Measurements from ENCODE around the gene GDAP1L1.
"Not testable (repeated sequence)": the region's sequence is repeated elsewhere in the genome, so short reads cannot be mapped to it uniquely, and the experiment has no call there.

Gene GDAP1L1

DNA sequence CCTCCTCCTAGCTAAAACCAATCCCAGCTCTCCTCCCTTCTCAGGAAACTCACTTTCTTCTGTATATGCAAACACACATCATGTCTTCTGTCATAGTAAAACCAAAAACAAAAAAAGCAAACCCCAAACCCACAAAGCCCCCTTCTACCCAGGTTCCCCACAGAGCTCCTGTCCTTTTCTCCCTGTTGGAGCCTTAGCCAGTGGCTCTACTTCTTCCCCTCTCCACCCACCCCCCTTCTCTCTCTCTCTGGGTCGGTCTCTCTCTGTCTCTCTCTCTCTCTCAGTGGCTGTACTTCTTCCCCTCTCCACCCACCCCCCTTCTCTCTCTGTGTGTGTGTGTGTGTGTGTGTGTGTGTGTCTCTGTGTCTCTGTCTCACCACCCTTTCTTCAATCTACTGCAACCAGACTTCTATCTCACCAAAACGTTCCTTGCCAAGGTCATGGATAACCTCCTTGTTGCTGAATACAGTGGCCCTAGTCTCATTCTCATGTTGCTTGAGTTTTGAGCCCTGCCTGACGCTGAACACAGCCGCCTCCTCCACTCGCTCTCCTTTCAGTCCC, 27.9 kb upstream of the GDAP1L1 start:
- DNase-seq: no peak

GRCh38 chr20:44219791-44220190, 27.3 kb upstream of the GDAP1L1 start:
- DNase-seq: no peak

DNA sequence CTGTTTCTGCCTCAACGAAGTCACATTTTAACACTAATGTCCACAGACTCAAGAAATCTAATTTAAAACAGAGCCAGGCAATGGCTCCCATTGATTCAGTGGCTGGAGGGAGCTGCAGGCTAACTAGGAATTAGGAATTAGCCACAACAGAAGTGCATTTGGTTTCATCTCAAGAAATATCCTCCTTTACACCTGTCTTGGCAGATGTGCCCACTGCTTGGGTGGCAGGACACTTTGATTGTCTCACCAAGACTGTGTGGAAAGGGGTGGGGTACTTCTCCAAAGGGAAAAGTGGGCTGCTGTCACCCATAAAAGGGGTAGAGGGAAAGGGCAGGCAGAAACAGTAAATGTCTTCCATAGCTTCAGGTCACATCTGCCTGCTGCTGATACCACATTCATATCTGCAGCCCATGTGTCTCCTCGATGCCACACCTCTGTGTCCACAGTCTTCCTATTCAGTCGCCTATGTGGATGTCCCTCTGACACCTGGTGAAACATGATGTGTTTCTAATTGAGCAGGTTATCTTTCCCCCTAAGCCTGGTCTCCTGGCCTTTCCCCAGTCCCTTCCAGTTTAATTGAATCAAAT, 25.6 kb upstream of the GDAP1L1 start:
- no peak for DNase-seq

DNA sequence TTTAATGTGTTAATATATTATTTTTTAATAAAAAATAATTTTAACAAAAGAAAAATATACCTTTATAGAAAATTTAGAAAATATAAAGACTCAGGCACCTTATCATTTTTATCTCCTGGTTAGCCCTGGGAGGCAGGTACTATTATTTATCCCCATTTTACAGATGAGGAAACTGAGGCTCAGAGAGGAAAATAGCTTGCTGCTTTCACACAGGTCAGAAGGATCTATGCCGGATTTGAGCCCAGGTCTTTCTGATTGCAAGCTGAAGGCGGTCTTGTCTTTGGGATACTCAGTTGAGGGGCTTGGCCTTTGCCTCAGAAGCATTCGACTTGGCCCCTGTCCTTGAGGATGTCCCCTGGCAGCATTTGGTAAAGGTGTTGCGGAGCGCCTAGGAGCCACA, 25.1 kb upstream of the GDAP1L1 start:
- no peak for DNase-seq

GRCh38 chr20:44222633-44223368, 24.3 kb upstream of the GDAP1L1 start:
- no peak for DNase-seq

DNA sequence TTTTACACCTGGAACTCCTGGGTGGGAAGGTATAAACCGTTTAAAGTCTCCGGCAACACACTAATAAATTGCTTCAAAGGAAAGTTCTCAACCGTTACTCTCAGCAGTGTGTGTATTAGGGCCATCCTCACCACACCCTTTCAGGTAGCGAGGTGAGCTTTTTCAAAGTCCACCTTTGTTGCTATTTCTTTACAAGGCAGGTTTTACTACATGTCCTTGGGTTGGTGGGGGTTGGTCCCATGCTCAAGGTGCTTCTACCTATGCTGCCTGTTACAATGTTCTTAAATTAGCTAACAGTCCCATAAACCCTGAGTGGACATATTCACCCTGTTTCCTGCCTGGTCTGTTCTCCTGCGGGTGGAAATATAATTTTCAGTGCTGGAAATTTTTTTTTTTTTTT, 23.4 kb upstream of the GDAP1L1 start:
- no peak for DNase-seq

DNA sequence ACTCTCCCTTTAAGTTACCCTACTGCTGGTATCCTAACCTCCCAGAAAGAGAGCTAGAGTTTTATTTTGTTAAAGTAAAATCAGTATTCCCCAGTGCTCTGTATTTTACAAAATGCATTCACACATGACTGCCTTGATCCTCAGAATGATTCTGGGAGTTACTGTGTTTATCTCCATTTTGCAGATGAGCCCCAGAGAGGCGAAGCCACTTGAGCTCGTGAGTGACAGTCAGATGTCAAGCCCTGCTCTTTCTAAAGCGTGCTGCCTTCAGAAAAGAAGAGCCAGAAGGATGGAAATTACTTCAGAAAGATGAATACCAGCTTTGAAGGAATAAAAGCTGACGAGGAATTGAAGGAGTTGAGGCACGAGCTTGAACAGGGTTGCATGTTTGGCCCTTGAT, 22.5 kb upstream of the GDAP1L1 start:
- DNase-seq: no peak

DNA sequence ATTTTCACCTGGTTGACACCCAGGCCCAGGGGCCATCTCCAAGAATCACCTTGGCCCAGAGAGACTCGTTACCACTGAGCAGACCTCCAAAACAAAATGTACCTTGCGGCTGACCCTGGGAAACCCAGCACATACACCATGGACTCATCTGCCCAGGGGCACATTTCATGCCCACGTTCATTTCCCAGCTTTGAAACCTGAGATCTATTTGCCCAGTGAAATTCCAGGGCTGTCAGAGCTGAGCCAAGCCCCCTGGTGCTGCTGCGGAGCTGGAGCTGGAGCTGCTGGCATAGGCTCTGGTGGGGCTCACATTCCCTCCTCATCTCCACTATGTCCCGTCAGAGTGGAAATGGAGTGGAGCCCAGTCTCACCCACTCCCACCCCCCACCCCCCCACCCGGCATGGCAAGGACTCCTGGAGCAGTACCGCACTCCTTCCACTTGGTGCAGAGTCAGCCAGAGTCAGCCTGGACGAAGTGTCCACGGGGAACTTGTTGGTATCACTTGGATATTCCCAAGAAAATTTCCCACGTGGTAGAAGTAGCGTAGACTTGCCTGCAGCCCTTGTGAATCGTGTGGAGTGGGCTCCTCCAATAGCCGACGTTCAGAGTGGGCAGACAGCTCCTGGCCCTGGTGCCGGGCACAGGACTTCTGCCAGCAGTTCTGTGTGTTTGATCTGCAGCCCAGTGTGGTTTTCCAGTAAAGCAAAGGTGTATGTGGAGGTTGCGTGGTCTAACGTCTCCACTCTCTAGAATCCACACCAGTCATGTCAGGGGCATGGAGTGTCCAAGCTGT, 18.4 kb upstream of the GDAP1L1 start:
- no peak for DNase-seq

GRCh38 chr20:44231193-44231592, 15.9 kb upstream of the GDAP1L1 start:
- DNase-seq: no peak

- DNase-seq: no peak
Observed at GRCh38 chr20:44231713-44232468, 15.2 kb upstream of the GDAP1L1 start.

- DNase-seq: not testable (repeated sequence)
Observed at GRCh38 chr20:44232469-44232856, 14.6 kb upstream of the GDAP1L1 start.

DNA sequence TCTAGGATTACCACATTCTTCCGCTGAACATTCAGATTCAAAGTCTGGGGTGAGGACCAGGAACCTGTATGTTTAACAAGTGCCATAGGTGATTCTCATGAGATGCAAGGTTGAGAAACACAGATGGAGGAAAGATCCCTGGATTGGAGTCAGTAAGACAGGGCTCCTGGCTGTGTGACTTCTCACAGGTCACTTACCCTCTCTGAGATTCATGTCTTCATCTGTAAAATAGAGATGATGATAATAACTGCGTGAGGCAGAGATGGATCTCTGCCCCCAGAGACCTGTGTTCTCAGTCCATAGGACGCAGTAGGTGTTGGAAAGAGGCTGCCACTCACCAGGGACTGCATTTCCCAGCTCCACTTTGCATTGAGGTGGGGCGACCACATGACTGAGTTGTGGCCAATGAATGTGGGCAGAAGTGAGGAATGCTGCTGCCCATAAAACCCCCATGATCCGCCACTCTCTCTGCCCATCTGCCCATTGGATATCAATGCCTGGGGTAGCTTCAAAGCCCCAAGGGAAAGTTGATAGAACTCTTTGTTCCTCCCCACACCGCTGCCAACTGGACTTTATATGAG, 13.6 kb upstream of the GDAP1L1 start:
- no peak for DNase-seq

- DNase-seq: no peak
Observed at GRCh38 chr20:44234566-44235317, 12.4 kb upstream of the GDAP1L1 start.

GRCh38 chr20:44235702-44236101, 11.4 kb upstream of the GDAP1L1 start:
- DNase-seq: no peak

DNA sequence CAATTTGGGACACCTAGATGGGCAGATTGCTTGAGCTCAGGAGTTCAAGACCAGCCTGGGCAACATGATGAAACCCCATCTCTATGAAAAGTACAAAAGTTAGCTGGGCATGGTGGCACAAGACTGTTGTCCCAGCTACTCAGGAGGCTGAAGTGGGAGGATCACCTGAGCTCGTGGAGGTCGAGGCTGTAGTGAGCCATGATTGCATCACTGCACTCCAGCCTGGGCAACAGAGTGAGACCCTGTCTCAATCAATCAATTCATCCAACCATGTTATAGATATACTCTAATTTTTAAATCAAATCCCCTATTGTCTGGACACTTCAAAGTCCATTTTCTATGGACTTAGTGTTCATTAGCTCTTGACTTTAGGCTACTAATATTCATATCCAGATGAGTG, 10.3 kb upstream of the GDAP1L1 start:
- DNase-seq: not testable (repeated sequence)

DNA sequence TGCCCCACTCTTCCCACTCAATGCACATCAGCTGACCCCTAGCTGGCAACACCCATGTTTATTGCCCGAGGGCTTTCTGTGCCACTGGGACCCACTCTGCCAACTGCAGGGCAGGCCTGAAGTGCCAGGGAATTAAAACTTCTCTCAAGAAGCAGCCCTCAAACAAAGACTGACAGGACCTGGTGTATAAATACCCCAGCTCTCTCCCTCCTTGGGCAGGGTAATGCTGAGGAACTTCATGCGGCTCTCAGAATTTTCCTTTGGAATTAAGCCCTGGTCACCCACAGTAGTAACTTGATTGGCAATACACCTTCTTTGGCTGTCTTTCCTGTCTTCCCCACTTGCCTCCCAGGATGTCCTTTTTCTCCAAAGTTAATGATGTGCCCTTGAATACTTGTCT, 5.3 kb upstream of the GDAP1L1 start:
- no peak for DNase-seq

- DNase-seq: no peak
Observed at GRCh38 chr20:44245977-44246376, 1.1 kb upstream of the GDAP1L1 start.

DNA sequence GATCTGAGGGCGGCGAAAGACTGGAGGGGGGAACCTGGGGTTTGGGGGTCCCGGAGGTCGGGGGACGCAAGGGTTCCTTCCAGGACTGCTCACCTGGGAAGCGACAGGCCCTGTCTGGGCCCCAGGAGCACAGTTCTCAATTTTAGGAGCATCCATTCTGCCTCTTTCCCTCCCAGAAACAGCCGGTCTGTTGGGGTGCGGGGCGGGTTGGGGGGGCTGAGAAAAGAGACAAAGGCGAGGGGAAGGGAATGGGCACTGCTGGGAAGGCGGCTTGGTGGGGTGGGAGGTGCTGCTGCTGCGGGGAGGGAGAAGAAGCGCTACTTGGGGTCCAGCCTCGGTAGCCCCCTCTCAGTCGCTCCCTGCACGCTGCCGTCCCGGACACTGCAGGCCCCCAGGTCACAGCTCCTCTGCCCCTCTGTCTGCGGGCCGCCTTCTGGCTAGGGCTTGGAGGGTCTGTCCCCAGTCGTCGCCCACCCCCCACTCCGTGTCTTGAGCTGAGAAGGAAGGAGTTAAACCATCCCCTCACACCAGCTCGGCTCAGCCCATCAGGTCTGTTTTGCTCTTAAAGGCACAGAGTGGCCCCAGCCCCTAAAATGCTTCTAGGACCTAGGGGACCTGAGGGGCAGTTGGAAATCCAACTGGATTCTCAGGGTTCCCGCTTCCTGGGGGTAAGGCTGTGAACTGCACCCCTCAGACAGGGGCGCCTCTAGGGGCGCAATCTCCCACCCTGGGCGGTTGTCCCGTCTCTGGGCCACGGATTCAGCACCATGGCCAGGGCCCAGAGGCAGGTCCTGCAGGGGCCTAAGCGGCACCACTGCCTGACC, 690 bp downstream of the GDAP1L1 start:
- DNase-seq: peak in 14 of 56 donors; percentile 1 to 39 (median 4)

DNA sequence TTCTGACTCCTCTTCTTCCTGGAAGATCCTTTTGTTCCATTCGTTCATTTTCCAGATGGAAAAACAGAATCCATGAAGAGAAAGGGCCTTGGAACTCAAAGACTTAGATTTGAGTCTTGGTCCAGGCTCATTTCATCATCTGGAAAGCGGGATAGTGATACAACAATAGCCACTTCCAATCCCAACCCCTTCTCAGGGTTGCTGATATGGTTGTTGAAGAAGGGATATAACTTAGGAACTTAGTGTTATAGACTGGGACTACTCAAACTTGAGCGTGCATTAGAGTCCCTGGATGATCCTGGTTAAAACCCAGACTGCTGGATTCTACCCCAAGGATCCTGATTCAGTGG, 1.3 kb downstream of the GDAP1L1 start:
- DNase-seq: no peak

GRCh38 chr20:44251284-44251683, 4.2 kb downstream of the GDAP1L1 start:
- DNase-seq: no peak
